ENCODE measurements around the gene NOXA1. TPM values are rescaled to one million over a fixed set of nuclear protein-coding genes. Genes with fewer than 3 reads are reported as not detected.

Gene NOXA1
- total and polyA plus RNA-seq, 2 donors from 2014 or later, result 19.1 to 21.8 TPM

GRCh38 chr9:137431416-137431931, 8.3 kb downstream of the NOXA1 start:
- H3K4me1 ChIP-seq (ENCODE audit: control insufficient read depth in 2 of 3, insufficient read depth in 2 of 3, low read depth in 1 of 3, low read length in 3 of 3), result peaks cover 0 to 2% (median 0%) of the 10 kb centered on the region in 3 donors
- H3K27me3 ChIP-seq (ENCODE audit: control insufficient read depth, insufficient read depth, low read length), result no peaks in the 10 kb centered on the region
- no peak overlapping the region for H3K27ac ChIP-seq (ENCODE audit: low read depth in 2 of 2, low read length in 2 of 2)
- intact Hi-C loops (cut with DNase I), result no loop called here
- H3K4me3 ChIP-seq (ENCODE audit: low read length in 3 of 3), result no peak overlapping the region
- no peak overlapping the region for H3K9ac ChIP-seq (ENCODE audit: low read length in 3 of 3)
- FAIRE-seq (no peak), DNase-seq (peak in 1 of 5 donors; percentile 76)
- H3K9me3 ChIP-seq (ENCODE audit: control insufficient read depth in 2 of 3, insufficient read depth in 1 of 3, low read length in 3 of 3), result no peaks in the 10 kb centered on the region
- TF ChIP-seq CTCF (IDR thresholded peaks at IDR 0.05; ENCODE audit: borderline replicate concordance, extremely low read depth, insufficient read depth), result no peak
- H3K36me3 ChIP-seq (ENCODE audit: control insufficient read depth in 2 of 3, insufficient read depth in 3 of 3, low read length in 3 of 3), result no peaks in the 10 kb centered on the region

- Histone ChIP-seq H3K27me3 (ENCODE audit: control insufficient read depth, insufficient read depth, low read length) (no peaks in the 10 kb centered on the region), H3K36me3 (ENCODE audit: control insufficient read depth in 2 of 3, insufficient read depth in 3 of 3, low read length in 3 of 3) (no peaks in the 10 kb centered on the region), H3K4me1 (ENCODE audit: control insufficient read depth in 2 of 3, insufficient read depth in 2 of 3, low read depth in 1 of 3, low read length in 3 of 3) (peaks cover 0 to 7% (median 0%) of the 10 kb centered on the region in 3 donors), H3K9ac (ENCODE audit: low read length in 3 of 3) (no peak overlapping the region), H3K9me3 (ENCODE audit: control insufficient read depth in 2 of 3, insufficient read depth in 1 of 3, low read length in 3 of 3) (no peaks in the 10 kb centered on the region), H3K27ac (ENCODE audit: low read depth in 2 of 2, low read length in 2 of 2) (no peak overlapping the region), H3K4me3 (ENCODE audit: low read length in 3 of 3) (no peak overlapping the region)
- DNase-seq (peak in 1 of 5 donors; percentile 76), FAIRE-seq (no peak)
- intact Hi-C loops (cut with DNase I), result no loop called here
- no peak for TF ChIP-seq CTCF (IDR thresholded peaks at IDR 0.05; ENCODE audit: borderline replicate concordance, extremely low read depth, insufficient read depth)
These were observed 9.6 kb downstream of the NOXA1 start for GRCh38 chr9:137432687-137433348.

GRCh38 chr9:137433349-137433915, 10.2 kb downstream of the NOXA1 start:
- intact Hi-C loops (cut with DNase I), result no loop called here
- Histone ChIP-seq H3K36me3 (ENCODE audit: control insufficient read depth in 2 of 3, insufficient read depth in 3 of 3, low read length in 3 of 3) (no peaks in the 10 kb centered on the region), H3K4me1 (ENCODE audit: control insufficient read depth in 2 of 3, insufficient read depth in 2 of 3, low read depth in 1 of 3, low read length in 3 of 3) (peaks cover 0 to 7% (median 0%) of the 10 kb centered on the region in 3 donors), H3K27me3 (ENCODE audit: control insufficient read depth, insufficient read depth, low read length) (no peaks in the 10 kb centered on the region), H3K9ac (ENCODE audit: low read length in 3 of 3) (no peak overlapping the region), H3K9me3 (ENCODE audit: control insufficient read depth in 2 of 3, insufficient read depth in 1 of 3, low read length in 3 of 3) (no peaks in the 10 kb centered on the region), H3K27ac (ENCODE audit: low read depth in 2 of 2, low read length in 2 of 2) (no peak overlapping the region), H3K4me3 (ENCODE audit: low read length in 3 of 3) (no peak overlapping the region)
- TF ChIP-seq CTCF (IDR thresholded peaks at IDR 0.05; ENCODE audit: borderline replicate concordance, extremely low read depth, insufficient read depth), result no peak
- FAIRE-seq, result no peak
- DNase-seq, result peak in 1 of 5 donors; percentile 78
